Gastrocnemius medialis (tissue), 4 donors: ENCODE measurements around the gene ERICH2.

Experiments used
- CTCF ChIP-seq, 5 experiments: fragments of 450-650 bp in 3 of 5; fragments of 200-600 bp in 2 of 5; sonication (generic) in 2 of 5; IDR thresholded peaks in 4 of 5; conservative IDR thresholded peaks in 1 of 5; 1 replicate in 4 of 5; 2 replicates in 1 of 5; pipeline ENCODE4 v1.5.1; 2016 to 2019; ENCODE audit warnings: antibody characterized with exemption in 5 of 5, mild to moderate bottlenecking in 3 of 5, moderate library complexity in 3 of 5
- POLR2A ChIP-seq, 2 donors: fragments of 450-650 bp; IDR thresholded peaks; one replicate each; pipeline ENCODE4 v1.6.1; 2017; ENCODE audit warnings: antibody characterized with exemption in 2 of 2, mild to moderate bottlenecking in 2 of 2, moderate library complexity in 2 of 2

GRCh38 chr2:170845343-170845742 is 75.2 kb downstream of the ERICH2 start:
- TF ChIP-seq CTCF (IDR thresholded peaks at IDR 0.05 in 4 of 5, conservative IDR thresholded peaks at IDR 0.05 in 1 of 5) (no peak), POLR2A (IDR thresholded peaks at IDR 0.05) (no peak)
